ENCODE data around the gene OR14J1.

Gene OR14J1

GRCh38 chr6:29354980-29355379 lies 53.5 kb downstream of the OR14J1 start:
- TF ChIP-seq, protein P1, sequence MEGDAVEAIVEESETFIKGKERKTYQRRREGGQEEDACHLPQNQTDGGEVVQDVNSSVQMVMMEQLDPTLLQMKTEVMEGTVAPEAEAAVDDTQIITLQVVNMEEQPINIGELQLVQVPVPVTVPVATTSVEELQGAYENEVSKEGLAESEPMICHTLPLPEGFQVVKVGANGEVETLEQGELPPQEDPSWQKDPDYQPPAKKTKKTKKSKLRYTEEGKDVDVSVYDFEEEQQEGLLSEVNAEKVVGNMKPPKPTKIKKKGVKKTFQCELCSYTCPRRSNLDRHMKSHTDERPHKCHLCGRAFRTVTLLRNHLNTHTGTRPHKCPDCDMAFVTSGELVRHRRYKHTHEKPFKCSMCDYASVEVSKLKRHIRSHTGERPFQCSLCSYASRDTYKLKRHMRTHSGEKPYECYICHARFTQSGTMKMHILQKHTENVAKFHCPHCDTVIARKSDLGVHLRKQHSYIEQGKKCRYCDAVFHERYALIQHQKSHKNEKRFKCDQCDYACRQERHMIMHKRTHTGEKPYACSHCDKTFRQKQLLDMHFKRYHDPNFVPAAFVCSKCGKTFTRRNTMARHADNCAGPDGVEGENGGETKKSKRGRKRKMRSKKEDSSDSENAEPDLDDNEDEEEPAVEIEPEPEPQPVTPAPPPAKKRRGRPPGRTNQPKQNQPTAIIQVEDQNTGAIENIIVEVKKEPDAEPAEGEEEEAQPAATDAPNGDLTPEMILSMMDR (IDR thresholded peaks at IDR 0.05; ENCODE audit: insufficient read depth, low read depth, low read length, missing control alignments): no peak
- DNase-seq (ENCODE audit: low read depth): no peak
- H3K4me3 ChIP-seq (ENCODE audit: low read length): no peak overlapping the region

- DNase-seq (ENCODE audit: low read depth): no peak
- no peak overlapping the region for H3K4me3 ChIP-seq (ENCODE audit: low read length)
- TF ChIP-seq, protein P1 (IDR thresholded peaks at IDR 0.05; ENCODE audit: insufficient read depth, low read depth, low read length, missing control alignments): no peak
These were observed 54.1 kb downstream of the OR14J1 start for GRCh38 chr6:29355603-29356002.
